ENCODE results near the gene GNA15.

Gene GNA15

DNA sequence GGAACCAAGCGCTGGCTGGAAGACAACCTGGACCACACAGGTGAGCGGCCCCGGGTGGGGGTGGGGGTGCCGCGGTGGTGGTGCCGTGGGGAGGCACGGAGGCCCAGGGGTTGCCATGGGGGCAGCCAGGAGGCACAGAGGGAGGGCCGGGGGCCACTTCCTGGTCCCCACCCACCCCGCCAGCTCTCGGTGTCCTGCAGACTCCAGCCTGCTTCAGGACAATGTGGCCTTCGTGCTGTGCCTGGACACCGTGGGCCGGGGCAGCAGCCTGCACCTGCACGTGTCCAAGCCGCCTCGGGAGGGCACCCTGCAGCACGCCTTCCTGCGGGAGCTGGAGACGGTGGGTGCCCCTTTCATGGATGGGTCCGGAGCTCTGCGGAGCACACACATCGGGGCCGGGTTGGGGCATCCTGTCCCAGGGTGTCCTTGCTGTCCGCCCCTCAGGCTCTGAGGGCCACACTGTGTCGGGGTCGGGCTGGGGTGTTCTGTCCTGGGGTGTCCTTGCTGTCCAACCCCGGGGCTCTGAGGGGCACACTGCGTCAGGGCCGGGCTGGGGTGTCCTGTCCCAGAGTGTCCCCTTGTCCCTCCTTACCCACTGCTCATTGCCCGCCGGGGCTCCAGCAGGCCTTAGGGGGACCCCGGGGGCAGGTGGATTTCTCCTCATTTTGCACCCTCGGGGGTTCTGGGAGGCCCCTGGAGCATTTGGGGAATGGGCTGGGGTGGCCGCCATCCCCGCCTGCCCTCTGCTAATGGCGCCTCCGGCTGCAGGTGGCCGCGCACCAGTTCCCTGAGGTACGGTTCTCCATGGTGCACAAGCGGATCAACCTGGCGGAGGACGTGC, 68.2 kb downstream of the GNA15 start:
- no peaks in the 10 kb centered on the region for H3K9me3 ChIP-seq (ENCODE audit: control insufficient read depth, low read length)
- H3K36me3 ChIP-seq (ENCODE audit: control insufficient read depth, insufficient read depth, low read length, severe bottlenecking), result peaks cover 51% of the 10 kb centered on the region
- no peak for DNase-seq (ENCODE audit: low read depth)
- no peak overlapping the region for H3K9ac ChIP-seq (ENCODE audit: low read length)
- no peak overlapping the region for H3K4me3 ChIP-seq (ENCODE audit: low read length)
- no peaks in the 10 kb centered on the region for H3K4me1 ChIP-seq (ENCODE audit: control insufficient read depth, insufficient read depth, low read length)
- H3K27me3 ChIP-seq (replicated peaks; ENCODE audit: control insufficient read depth, insufficient read depth, low read length), result no peaks in the 10 kb centered on the region

DNA sequence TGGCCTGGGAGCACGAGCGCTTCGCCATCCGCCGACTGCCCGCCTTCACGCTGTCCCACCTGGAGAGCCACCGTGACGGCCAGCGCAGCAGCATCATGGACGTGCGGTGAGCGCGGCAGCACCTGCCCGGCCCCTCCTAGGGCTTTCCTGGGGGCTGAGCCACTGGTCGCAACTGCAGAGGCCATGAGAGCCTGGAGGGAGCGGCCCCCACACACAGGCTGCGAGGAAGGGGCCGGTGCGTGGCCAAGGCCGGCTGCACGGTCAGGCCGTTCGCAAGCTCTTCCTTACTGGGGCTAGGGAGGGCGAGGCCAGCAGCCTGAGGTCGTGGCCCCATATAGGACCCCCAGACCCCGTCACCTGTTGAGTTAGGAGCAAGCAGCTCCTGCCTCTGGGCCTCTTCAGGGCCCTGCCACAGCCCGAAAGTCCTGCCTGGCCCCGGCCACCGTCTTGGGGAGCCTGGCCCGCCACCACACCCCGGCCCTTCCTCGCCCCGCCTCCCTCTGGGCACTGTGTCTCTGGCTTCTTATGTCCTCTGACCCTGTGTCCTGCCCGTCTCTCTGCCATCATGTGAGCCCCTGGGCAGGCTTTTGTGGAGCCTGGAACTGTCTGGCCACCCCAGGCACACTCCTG, 68.9 kb downstream of the GNA15 start:
- Histone ChIP-seq H3K4me1 (ENCODE audit: control insufficient read depth, insufficient read depth, low read length) (no peaks in the 10 kb centered on the region), H3K36me3 (ENCODE audit: control insufficient read depth, insufficient read depth, low read length, severe bottlenecking) (peaks cover 48% of the 10 kb centered on the region), H3K4me3 (ENCODE audit: low read length) (no peak overlapping the region), H3K9ac (ENCODE audit: low read length) (no peak overlapping the region), H3K9me3 (ENCODE audit: control insufficient read depth, low read length) (no peaks in the 10 kb centered on the region), H3K27me3 (replicated peaks; ENCODE audit: control insufficient read depth, insufficient read depth, low read length) (no peaks in the 10 kb centered on the region)
- no peak for DNase-seq (ENCODE audit: low read depth)

DNA sequence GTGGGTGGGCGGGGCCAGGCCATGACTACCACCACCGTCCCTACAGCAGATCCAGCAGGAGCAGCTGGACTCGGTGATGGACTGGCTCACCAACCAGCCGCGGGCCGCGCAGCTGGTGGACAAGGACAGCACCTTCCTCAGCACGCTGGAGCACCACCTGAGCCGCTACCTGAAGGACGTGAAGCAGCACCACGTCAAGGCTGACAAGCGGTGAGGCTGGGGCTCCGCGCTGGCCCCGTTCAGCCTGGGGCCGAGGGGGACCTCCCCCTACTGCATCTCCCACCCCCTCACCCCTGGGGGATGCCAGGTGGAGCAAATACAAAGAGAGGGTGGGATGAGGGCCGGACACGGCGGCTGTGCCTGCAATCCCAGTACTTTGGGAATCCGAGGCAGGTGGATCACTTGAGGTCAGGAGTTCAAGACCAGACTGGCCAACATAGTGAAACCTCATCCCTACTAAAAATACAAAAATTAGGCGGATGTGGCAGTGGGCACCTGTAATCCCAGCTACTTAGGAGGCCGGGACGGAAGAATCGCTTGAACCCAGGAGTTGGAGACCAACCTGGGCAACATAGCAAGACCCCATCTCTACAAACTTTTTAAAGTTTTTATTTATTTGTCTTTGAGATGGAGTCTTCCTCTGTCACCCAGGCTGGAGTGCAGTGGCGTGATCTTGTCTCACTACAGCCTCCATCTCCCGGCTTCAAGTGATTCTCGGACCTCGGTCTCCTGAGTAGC, 70.6 kb downstream of the GNA15 start:
- Histone ChIP-seq H3K4me3 (ENCODE audit: low read length) (no peak overlapping the region), H3K9ac (ENCODE audit: low read length) (no peak overlapping the region), H3K9me3 (ENCODE audit: control insufficient read depth, low read length) (no peaks in the 10 kb centered on the region), H3K36me3 (ENCODE audit: control insufficient read depth, insufficient read depth, low read length, severe bottlenecking) (peaks cover 48% of the 10 kb centered on the region), H3K4me1 (ENCODE audit: control insufficient read depth, insufficient read depth, low read length) (no peaks in the 10 kb centered on the region), H3K27me3 (replicated peaks; ENCODE audit: control insufficient read depth, insufficient read depth, low read length) (no peaks in the 10 kb centered on the region)
- DNase-seq (ENCODE audit: low read depth), result no peak

DNA sequence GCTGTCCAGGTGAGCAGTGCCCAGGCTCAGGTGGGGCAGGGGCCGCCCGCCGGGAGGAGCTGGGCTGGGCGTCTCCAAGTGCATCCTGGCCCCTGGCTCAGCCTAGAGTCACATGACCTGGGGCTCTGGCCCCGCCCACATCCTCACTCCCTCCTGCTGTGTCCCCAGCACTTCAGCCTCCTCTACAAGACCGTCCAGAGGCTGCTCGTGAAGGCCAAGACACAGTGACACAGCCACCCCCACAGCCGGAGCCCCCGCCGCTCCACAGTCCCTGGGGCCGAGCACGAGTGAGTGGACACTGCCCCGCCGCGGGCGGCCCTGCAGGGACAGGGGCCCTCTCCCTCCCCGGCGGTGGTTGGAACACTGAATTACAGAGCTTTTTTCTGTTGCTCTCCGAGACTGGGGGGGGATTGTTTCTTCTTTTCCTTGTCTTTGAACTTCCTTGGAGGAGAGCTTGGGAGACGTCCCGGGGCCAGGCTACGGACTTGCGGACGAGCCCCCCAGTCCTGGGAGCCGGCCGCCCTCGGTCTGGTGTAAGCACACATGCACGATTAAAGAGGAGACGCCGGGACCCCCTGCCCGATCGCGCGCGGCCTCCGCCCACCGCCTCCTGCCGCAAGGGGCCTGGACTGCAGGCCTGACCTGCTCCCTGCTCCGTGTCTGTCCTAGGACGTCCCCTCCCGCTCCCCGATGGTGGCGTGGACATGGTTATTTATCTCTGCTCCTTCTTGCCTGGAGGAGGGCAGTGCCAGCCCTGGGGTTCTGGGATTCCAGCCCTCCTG, 71.8 kb downstream of the GNA15 start:
- no peaks in the 10 kb centered on the region for H3K27me3 ChIP-seq (replicated peaks; ENCODE audit: control insufficient read depth, insufficient read depth, low read length)
- no peaks in the 10 kb centered on the region for H3K9me3 ChIP-seq (ENCODE audit: control insufficient read depth, low read length)
- peaks cover 41% of the 10 kb centered on the region for H3K36me3 ChIP-seq (ENCODE audit: control insufficient read depth, insufficient read depth, low read length, severe bottlenecking)
- H3K9ac ChIP-seq (ENCODE audit: low read length), result no peak overlapping the region
- H3K4me3 ChIP-seq (ENCODE audit: low read length), result no peak overlapping the region
- H3K4me1 ChIP-seq (ENCODE audit: control insufficient read depth, insufficient read depth, low read length), result no peaks in the 10 kb centered on the region
- DNase-seq (ENCODE audit: low read depth), result no peak

DNA sequence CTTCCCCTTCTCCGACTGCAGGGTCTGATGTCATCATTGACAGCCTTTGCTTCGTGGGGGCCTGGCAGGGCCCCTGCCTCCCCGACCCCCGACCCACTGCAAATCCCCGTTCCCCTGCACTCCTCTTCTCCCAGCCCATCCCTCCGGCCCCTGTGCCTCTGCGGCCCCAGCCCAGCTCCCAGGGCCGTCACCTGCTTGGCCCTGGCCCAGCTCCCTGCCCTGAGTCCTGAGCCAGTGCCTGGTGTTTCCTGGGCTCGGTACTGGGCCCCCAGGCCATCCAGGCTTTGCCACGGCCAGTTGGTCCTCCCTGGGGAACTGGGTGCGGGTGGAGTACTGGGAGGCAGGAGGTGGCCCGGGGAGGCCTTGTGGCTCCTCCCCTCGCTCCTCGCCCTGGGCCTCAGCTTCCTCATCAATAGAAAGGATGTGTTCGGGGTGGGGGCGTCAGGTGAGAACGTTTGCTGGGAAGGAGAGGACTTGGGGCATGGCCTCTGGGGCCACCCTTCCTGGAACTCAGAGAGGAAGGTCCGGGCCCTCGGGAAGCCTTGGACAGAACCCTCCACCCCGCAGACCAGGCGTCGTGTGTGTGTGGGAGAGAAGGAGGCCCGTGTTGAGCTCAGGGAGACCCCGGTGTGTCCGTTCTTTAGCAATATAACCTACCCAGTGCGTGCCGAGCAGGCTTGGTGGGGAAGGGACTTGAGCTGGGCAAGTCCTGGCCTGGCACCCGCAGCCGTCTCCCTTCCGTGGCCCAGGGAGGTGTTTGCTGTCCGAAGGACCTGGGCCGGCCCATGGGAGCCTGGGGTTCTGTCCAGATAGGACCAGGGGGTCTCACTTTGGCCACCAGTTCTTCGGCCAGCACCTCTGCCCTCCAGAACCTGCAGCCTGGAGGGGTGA, 72.7 kb downstream of the GNA15 start:
- Histone ChIP-seq H3K4me1 (ENCODE audit: control insufficient read depth, insufficient read depth, low read length) (no peaks in the 10 kb centered on the region), H3K9me3 (ENCODE audit: control insufficient read depth, low read length) (no peaks in the 10 kb centered on the region), H3K27me3 (replicated peaks; ENCODE audit: control insufficient read depth, insufficient read depth, low read length) (no peaks in the 10 kb centered on the region), H3K36me3 (ENCODE audit: control insufficient read depth, insufficient read depth, low read length, severe bottlenecking) (peaks cover 41% of the 10 kb centered on the region), H3K4me3 (ENCODE audit: low read length) (no peak overlapping the region), H3K9ac (ENCODE audit: low read length) (no peak overlapping the region)
- no peak for DNase-seq (ENCODE audit: low read depth)

DNA sequence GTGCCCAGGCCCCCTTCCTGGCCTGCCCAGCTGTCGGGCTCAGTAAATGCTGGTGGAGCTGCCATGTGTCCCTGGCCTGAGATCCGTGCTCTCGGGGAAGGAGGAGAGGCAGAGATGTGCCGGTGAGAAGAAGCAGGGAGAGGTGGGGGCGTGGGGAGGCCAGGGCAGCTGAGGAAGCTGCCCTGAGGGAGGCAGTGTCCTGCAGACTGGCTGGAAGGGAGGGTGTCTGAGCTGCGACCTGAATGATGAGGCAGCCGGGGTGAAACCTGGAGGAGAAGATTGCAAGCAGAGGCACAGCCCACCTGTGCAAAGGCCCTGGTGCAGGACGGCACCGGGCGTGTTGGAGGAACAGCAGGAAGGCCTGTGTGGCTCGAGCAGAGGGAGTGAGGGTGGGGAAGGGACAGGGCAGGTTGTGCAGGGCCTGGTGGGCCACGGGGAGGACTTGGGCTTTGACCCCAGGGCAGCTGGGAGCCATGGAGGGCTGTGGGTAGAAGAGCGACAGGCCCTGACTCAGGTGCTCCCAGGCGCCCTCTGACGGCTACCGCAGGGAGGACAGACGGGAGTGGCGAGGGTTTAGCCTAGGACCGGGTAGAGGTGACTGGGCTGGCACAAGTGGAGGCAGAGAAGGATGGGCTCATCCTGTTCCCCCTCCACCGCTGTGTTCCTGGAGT, 74.6 kb downstream of the GNA15 start:
- H3K4me3 ChIP-seq (ENCODE audit: low read length), result no peak overlapping the region
- H3K9me3 ChIP-seq (ENCODE audit: control insufficient read depth, low read length), result no peaks in the 10 kb centered on the region
- no peaks in the 10 kb centered on the region for H3K27me3 ChIP-seq (replicated peaks; ENCODE audit: control insufficient read depth, insufficient read depth, low read length)
- H3K4me1 ChIP-seq (ENCODE audit: control insufficient read depth, insufficient read depth, low read length), result no peaks in the 10 kb centered on the region
- no peak overlapping the region for H3K9ac ChIP-seq (ENCODE audit: low read length)
- peak; percentile 50 for DNase-seq (ENCODE audit: low read depth)
- H3K36me3 ChIP-seq (ENCODE audit: control insufficient read depth, insufficient read depth, low read length, severe bottlenecking), result peaks cover 23% of the 10 kb centered on the region

GRCh38 chr19:3211191-3211590, 75.4 kb downstream of the GNA15 start:
- Histone ChIP-seq H3K36me3 (ENCODE audit: control insufficient read depth, insufficient read depth, low read length, severe bottlenecking) (peaks cover 20% of the 10 kb centered on the region), H3K4me1 (ENCODE audit: control insufficient read depth, insufficient read depth, low read length) (no peaks in the 10 kb centered on the region), H3K4me3 (ENCODE audit: low read length) (no peak overlapping the region), H3K9ac (ENCODE audit: low read length) (no peak overlapping the region), H3K27me3 (replicated peaks; ENCODE audit: control insufficient read depth, insufficient read depth, low read length) (no peaks in the 10 kb centered on the region), H3K9me3 (ENCODE audit: control insufficient read depth, low read length) (no peaks in the 10 kb centered on the region)
- no peak for DNase-seq (ENCODE audit: low read depth)

- Histone ChIP-seq H3K27me3 (replicated peaks; ENCODE audit: control insufficient read depth, insufficient read depth, low read length) (no peaks in the 10 kb centered on the region), H3K36me3 (ENCODE audit: control insufficient read depth, insufficient read depth, low read length, severe bottlenecking) (no peaks in the 10 kb centered on the region), H3K9ac (ENCODE audit: low read length) (no peak overlapping the region), H3K4me1 (ENCODE audit: control insufficient read depth, insufficient read depth, low read length) (no peaks in the 10 kb centered on the region), H3K4me3 (ENCODE audit: low read length) (no peak overlapping the region), H3K9me3 (ENCODE audit: control insufficient read depth, low read length) (no peaks in the 10 kb centered on the region)
- no peak for DNase-seq (ENCODE audit: low read depth)
Measured at GRCh38 chr19:3213159-3213558, 77.3 kb downstream of the GNA15 start.

Measured in adipocyte (in vitro differentiated cells).